NCI-H1930 (cell line): ENCODE measurements around the gene GARIN5B.
A peak's percentile ranks its signal among the peaks of the same experiment; 100 is the strongest.

Experiments used
- DNase-seq, 2 experiments: peaks; one replicate each; lab custom pipeline; 2025; lab: John Stamatoyannopoulos, UW

Gene GARIN5B

DNA sequence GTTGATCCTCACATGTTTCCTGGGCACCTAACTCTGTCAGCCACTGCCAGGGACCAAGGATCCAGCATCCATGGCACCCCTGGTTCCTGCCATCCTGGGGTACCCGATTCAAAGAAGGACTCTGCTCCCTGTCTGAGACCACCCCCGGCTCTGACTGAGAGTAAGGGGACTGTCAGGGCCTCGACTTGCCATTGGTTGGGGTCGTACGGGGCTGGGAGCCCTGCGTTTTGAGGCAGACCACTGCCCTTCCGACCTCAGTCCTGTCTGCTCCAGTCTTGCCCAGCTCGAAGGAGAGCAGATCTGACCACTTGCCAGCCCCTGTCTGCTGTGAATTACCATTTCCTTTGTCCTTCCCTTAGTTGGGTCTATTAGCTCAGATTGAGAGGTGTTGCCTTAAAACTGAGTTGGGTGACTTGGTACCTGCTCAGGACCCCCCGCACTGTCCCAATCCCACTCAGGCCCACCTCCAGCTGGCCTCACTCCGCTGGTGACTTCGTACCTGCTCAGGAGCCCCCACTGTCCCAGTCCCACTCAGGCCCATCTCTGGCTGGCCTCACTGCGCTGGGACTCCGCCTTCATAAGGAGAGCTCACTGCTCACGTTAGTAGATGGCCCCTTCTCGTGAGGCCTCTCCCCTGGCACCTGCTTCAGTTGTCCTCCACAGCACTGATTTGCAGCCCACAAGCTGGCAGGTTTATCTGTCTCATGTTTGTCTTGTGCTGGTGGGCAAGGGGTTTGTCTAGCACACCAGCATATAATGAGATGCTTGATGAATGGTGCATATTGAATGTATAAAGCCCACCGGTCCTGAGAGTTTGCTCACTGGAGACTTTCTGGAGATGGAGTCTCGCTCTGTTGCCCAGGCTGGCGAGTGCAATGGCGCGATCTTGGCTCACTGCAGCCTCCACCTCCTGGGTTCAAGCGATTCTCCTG, 26.6 kb upstream of the GARIN5B start:
- DNase-seq: no peak

DNA sequence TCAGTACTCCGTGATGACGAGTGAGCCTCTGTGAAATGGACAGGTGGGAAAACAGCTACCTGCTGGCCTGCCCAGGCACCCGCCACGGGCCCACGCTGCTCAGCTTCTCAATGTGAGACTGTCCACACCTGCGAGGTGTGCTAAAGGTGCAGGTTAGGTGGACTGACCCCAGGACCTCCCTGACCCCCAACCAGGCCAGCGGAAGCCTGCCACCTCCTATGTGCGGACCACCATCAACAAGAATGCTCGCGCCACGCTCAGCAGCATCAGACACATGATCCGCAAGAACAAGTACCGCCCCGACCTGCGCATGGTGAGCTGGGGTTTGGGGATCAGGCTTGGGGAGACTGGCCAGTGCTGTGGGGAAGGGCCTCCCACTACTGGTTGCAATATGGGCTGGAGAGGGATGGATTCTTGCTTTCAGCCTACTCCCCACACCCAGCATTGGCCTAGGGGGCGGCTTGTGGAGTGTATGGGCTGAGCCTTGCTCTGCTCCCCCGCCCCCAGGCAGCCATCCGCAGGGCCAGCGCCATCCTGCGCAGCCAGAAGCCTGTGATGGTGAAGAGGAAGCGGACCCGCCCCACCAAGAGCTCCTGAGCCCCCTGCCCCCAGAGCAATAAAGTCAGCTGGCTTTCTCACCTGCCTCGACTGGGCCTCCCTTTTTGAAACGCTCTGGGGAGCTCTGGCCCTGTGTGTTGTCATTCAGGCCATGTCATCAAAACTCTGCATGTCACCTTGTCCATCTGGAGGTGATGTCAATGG, 24.9 kb upstream of the GARIN5B start:
- no peak for DNase-seq

DNA sequence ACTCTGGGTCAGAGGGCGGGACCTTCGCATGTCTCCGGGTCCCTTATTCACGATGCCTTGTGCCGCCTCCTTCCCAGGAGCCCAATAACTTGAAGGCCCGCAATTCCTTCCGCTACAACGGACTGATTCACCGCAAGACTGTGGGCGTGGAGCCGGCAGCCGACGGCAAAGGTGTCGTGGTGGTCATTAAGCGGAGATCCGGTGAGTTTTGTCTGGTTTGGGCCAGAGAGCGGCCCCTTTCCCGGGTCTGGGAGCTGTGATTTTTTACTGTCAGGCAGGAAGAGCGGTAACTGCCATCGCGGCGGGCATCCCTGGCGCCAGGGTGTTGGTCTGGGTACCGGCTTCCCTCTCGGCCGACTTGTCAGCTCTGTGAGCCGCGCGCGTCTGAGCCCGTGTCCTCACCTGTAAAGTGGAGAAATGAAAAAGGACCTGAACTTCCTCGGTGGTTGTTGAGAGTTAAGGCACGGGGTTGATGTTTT, 23.5 kb upstream of the GARIN5B start:
- no peak for DNase-seq

DNA sequence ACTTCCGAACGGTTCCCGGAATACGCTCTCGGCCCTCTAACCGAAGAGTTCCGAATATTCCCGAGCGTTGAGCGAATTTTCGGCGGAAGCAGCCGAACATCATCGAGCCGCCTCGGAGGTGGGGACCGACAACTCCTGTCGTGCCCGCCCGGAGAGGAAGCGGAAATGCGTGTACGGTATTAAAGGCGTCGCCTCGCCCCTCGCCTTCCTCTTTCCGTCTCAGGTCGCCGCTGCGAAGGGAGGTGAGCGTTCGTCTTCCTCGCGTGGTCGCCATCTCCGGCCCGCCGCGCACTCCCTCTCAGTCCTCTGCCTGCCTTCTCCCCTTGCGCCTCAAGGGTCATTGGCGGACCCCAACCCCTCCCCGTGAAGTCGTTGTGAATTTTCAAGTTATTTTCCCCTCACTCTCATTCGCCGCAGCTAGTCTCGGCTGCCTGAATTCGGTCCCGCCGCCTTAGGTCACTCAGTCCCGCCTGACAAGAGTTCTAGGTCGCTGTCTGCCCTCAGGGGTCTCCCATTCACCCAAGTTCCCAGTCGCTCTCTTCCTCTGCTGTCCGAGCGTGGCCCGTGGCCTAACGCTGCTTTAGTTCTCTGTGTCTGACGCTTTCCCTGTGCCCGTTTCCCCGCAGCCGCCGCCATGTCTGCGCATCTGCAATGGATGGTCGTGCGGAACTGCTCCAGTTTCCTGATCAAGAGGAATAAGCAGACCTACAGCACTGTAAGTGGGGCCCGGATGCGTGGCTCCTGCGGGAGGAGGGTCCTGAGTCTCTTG, 22.8 kb upstream of the GARIN5B start, which contains the start of gene RPL28:
RPL28 (plus strand) TSS at position 209 of the 769 bp plus-strand sequence; CDS start at position 635, 426 bp downstream.
- DNase-seq: peak; percentile 98 to 99

DNA sequence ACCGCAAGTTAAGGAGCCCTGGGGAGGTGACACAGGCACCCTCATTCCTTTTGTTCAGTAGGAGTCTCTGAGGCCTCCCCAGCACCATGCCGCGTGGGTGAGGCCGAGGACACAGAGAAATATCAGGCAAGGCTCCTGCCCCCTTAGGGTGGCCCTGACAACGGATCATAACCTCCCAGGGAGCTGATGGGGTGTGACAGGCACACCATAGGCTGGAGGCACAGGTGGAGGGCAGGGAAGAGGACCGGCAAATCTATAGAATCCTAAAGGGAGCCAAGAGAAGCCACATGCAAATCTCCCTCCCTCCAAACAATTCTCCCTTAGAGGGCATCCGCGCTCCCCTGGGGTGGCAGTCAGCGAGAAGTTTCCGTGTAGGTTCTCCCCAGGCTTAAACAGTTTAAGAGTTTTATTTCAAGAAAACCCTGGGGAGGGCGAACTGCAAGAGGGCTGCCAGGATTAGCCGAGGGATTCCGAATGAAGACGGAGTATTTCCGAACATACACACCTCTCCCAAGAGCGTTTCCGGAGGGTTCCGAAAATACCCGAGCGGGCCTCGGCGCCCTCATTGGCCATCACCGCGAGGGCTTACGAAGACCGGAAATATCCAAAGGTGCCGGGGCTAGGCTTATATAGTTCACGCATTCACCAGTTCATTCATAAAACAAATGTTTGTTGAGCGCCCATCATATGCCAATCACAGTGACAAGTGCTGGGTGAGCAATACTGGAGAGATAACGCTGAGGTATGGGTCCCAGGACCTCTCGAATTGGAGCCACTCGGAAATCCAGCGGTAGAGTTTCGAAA, 22.1 kb upstream of the GARIN5B start:
- peak; percentile 94 to 98 for DNase-seq

DNA sequence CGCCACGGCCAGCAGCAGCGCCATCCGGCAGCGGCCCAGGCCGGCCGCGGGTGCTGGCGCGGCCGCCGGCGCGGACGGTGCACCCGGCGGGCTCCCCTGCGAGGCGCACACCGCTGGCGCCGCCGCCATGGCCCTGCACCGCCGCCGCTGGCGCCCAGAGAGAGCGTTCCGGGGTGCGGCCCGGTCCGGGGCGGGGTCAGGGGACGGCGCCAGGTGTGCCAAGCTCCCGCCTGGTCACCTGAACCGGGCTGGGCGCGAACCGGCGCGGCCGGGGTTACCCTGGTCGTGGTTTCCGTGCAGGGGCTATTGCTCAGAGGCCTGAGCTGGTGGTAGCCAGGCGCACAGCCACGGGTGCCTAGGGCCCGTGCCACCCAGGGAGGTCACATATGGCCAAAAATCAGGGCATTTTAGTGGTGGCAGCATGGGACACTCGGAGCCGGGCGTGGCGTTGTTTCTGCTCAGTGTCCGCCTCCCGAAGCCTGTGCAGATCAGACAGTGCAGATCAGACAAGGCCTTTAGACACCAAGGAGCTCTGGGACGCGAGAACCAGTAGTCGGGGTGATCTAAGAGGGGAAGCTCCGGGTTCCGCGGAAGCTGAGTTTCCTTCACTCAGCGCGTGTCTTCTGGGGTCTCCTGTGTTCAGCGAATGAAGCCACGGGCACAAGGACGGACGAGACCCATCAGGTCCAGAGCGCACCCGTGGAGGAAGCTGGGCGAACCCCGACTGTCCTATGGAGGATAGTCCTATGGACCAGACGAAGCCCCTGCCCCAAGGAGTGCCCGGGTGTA, 21.3 kb upstream of the GARIN5B start, which contains the start of gene TMEM238:
TMEM238 (minus strand) TSS at position 162 of the 789 bp plus-strand sequence; CDS start at position 129, 33 bp downstream.
- DNase-seq: peak in 1 of 2 experiments; percentile 76

DNA sequence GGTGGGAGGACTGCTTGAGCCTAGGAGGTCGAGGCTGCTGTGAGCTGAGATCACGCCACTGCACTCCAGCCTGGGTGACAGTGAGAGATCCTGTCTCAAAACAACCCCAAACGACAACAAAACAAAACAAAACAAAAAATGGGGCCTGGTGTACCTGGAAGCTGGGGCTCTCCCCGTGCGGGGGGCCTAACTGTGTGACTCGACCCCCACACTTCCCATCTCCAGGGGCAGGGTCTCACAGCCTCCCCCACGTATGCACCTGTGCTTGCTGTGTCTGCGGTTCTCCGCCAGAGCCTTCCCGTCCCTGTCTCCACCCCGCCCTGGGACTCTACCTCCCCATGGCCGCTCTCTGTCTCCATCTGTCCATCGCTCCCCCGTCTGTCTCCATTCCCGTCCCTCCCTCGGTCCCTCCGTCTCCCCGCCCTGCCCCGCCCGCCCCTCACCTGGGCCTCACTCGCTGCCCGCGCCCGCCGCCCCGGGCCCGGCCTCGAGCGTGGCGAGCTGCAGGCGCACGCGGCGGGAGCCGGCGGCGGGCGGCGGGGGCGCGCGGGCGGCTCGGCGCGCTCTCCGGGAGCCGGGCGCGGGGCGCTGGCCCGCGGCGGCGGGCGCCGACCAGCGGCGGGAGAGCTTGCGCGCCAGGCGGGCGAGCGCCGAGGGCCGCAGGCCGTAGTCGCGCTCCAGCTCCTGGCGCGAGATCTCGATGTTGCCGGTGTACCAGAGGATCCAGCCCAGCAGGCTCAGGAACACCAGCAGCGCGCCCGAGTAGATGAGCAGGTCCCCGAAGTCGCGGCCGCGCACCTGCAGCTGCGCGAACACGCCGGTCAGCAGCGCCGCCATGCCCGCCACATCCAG, 20.4 kb upstream of the GARIN5B start:
- peak; percentile 55 to 76 for DNase-seq

DNA sequence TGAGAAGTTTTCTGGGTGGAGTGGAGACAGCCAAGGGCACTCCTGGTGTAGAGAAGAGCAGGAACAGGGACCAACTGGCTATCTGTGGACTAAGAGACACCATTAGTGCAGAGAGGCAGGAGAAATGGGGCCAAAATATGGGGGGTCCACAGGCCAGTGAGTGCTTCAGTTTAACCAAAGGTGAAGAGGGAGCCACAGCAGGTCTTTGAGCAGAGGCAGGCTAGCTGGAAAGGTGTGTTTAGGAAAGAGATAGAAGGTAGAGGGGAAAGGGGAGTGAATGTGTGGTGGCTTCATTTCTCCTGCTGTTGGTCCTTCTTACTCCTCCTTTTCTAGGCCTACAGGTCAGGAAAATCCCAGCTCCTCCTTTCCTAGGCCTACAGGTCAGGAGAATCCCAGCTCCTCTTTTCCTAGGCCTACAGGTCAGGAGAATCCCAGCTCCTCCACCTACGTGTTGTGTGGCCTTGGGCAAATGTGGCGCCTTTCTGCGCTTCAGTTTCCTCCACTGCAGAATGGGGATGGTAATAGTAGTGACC, 19.5 kb upstream of the GARIN5B start:
- no peak for DNase-seq

DNA sequence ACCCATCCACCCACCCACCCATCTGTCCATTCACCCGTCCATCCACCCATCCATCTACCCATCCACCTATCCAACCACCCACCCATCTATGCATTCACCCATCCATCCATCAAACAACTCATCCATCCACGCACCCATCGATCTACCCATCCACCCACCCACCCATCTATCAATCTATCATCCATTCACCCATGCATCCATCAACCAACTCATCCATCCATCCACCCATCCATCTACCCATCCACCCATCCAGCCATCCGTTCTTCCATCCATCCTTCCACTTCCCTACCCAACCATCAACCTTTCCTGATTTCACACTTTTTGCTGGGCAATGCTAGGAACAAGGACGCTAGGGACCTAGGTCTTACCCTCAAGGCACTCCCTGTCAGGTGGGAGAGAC, 19.0 kb upstream of the GARIN5B start:
- no peak for DNase-seq

DNA sequence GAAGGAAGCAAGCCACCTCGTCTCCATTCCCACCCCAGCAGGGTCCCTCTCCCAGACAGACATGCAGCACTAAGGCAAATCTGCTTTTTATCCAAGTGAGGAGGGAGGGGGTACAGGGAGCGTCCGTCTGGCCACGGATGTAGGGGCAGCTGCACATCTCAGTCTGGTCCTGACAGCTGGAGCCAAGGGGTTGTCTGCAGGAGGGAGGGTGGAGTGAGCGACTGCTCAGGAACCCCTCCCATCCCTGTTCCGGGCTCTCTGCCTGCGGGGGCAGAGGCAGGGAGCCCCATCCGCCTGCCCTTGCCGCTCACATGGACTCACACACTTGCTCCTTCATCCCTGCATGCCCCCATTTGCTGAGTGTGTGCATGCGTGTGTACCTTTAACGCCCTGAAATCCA, 16.1 kb upstream of the GARIN5B start:
- DNase-seq: no peak

DNA sequence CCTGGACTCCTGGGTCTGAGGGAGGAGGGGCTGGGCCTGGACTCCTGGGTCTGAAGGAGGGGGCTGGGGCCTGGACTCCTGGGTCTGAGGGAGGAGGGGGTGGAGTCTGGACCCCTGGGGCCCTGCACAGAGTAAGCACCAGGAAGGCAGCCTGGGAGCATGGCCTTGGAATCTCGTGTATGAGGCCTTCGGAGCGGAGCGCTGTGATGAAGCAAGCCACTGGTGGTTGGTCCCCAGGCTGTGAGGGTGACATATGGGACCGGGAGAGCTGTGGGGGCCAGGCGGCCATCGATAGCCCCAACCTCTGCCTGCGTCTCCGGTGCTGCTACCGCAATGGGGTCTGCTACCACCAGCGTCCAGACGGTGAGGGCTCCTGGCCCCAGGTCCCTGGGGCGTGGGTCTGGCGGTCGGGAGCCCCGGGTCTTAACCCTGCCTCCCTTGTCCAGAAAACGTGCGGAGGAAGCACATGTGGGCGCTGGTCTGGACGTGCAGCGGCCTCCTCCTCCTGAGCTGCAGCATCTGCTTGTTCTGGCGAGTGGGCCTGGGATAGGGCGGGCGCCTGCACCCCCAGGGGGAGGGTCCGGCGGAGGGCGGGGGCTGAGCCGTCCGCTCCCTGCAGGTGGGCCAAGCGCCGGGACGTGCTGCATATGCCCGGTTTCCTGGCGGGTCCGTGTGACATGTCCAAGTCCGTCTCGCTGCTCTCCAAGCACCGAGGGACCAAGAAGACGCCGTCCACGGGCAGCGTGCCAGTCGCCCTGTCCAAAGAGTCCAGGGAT, 14.5 kb upstream of the GARIN5B start:
- no peak for DNase-seq

DNA sequence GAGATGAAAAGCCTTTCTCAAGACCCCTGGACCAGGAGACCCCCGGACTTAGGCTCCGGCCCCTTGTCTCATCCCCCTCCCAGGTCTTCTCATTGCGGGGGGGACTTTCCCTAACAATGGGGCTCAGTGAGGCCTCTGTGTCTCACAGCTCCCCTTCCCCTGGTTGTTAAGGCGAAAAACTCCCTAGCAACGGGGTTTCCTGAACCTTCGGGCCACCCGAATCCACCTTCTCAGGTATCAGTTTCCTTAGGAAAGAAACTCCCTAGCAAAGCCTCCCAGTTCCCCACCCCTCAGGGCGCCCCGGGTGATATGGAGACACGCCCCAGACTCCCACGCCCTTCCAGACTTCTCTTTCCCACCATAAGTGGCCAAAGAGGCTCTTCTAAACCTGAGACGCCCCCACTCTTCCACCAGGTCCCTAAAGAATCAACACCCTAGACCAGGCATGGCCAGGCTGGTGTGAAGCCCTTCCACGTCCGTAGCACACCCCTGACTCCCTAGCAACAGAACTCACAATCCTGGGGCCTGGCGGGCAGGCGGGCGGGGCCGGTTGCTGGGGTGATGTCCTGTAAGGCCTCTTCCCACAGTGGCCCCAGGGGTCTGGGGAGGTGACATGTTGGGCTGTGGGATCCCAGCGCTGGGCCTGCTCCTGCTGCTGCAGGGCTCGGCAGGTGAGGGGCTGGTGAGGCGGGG, 13.3 kb upstream of the GARIN5B start, which contains the start of gene TMEM190:
TMEM190 (plus strand) TSS at position 586 of the 693 bp plus-strand sequence; CDS start at position 614, 28 bp downstream.
- no peak for DNase-seq

DNA sequence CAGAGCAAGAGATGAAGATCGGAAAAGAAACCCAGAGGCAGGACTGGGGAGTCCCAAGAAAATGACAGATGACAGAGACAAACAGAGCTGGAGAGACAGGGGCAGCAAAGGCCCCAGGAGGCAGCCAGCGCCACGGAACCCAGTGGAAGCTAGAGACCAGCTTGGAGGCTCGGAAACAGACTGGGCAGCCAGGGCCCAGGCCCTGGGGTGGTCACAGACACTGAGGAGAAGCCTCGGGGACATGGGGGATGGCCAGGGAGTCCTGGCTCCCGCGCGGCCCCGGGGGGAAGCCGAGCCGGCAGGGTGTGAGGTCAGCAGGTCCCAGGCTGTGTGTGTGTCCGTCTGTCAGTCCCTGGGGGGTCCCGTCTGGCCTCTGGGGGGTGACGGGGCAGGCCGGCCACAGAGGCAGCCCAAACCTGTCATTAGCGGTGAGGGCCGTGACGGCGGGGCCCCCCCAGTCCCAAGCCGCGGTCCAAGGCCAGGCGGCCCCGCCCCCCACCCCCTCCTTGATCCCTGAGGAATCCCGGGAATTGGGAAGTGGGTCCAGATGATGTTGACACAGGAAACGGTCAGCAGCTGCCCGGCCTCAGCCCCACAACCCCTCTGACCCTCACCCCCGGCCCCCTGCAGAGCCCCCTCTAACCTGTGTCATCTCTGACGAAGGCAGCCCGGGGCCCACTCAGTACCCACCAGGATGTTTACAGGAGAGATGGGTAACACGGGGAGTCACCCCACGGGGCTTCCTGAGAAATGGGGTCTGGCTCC, 11.1 kb upstream of the GARIN5B start:
- DNase-seq: no peak

DNA sequence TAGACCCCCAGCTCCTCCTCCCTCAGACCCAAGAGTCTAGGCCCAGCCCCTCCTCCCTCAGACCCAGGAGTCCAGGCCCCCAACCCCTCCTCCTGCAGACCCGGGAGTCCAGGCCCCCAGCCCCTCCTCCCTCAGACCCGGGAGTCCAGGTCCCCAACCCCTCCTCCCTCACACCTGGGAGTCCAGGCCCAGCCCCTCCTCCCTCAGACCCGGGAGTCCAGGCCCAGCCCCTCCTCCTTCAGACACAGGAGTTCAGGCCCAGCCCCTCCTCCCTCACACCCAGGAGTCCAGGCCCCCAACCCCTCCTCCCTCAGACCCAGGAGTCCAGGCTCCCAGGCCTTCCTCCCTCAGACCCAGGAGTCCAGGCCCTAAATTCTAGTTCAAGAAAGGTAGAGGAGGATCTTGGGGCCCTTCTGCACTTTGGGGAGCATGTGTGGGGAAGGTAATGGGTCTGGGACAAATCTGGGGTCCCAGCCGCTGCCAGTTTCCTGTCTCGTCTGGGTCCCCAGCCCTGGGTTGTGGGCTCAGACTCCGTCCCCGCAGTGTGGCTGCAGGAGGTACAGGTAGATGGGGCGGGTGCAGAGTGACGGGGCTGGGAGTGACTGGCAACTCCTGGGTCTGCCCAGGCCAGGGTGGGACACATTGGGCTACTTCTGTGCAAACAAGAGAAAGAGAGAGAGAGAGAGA, 10.4 kb upstream of the GARIN5B start:
- no peak for DNase-seq

DNA sequence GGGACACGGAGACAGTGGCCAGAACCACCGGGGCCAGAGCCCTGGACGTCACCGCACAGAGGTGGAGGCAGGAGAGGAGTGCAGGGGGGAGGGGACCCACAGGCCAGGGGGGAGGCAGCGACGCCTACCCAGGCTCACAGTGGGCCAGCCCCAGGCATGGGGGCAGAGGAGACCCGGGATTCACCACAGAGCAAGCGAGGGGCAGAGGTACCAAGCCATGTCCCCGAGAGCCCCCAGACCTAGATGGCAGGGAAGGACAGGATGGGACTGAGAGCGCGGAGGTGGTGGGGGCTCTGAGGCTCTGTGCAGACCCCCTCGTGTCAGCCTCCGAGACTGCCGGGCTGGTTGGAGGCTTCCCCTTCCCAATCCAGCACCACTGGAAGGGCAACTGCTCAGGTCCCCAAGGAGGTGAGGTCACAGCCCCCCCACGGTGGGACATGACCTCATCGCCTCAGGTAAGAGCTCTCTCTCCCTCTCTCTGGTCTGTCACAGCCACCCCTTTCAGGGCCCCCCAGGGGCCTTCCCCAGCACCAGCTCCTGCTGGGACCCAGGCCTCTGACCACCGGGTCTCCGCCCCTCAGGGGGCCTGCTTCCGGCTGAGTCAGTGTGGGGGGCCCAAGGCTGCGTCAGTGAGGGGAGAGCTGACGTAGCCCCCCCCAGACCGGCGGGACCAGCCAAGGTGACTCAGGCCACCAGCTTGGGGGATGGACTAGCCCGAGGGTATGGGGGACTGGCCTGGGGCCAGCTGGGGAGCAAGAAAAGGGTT, 9.4 kb upstream of the GARIN5B start:
- DNase-seq: no peak
